Stimulated activated CD4-positive, alpha-beta T cell treated with anti-CD3 and anti-CD28 coated beads, Interleukin-1b, Interleukin-23, amount 100 ng/mL, for 24 hours (primary cell): ENCODE data around the gene FRMD5.

Experiments used
- DNase-seq, 4 experiments: peaks; one replicate each; pipeline ENCODE4 v3.0.0-alpha.2; 2020; ENCODE audit warnings: low read depth in 4 of 4, low spot score in 1 of 4

Gene FRMD5

DNA sequence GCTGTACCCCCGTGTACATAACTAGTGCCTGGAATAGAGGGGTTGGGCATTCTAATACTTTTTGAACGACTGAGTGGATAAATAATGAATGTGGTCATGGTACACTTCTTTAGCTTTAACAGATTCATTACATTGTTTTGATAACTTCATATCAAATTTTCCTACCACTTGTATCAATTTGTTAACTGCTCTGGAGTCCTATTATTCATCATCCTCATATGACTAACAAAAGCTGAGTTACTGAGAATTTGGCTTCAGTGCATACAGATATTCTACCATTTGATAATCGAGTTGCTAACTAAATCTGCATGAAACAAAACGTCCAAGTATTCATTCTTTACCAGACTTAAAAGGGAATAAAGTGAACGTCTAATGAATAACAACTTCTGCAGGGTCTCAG is 31.7 kb downstream of the FRMD5 start:
- no peak for DNase-seq

GRCh38 chr15:44160796-44161195 is 34.3 kb downstream of the FRMD5 start:
- no peak for DNase-seq

- DNase-seq: no peak
Measured at GRCh38 chr15:44159492-44159891, 35.6 kb downstream of the FRMD5 start.

- no peak for DNase-seq
Measured at GRCh38 chr15:44158111-44158510, 37.0 kb downstream of the FRMD5 start.

DNA sequence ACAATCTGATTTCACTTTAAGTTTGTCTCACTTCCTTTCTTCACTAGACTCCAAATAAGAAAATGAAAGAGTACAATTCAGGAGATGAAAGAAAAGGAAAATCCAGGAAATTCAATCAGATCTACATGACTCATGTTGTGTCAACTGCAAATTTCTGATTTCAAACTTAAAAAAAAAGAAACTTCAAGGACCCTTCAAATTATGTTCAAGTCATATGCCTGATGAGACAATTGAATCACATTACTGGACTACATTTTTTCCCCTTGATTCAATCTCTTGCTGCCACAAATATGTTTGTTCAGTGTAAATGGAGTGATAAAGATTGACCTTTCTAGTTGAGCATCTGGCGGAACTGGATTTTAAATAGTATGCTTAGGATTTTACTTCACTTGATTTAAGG is 37.4 kb downstream of the FRMD5 start:
- no peak for DNase-seq

GRCh38 chr15:44153352-44153751 is 41.7 kb downstream of the FRMD5 start:
- no peak for DNase-seq

DNA sequence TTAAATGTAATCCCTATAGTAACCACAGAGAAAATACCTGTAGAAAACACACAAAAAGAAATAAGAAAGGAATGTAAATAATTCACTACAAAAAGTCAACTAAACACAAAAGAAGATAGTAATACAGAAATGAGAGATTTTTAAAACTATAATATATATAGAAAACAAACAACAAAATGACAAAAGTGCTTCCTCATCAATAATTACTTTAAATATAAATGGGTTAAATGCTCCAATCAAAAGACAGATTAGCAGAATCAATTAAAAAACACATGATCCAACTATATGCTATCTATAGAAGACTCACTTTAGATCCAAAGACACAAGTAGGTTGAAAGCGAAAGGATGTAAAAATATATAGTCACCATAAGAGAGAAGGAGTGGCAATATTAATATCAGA is 45.8 kb downstream of the FRMD5 start:
- DNase-seq: no peak

- DNase-seq: no peak
Measured at GRCh38 chr15:44148580-44148979, 46.5 kb downstream of the FRMD5 start.

GRCh38 chr15:44147636-44148035 is 47.4 kb downstream of the FRMD5 start:
- DNase-seq: no peak

GRCh38 chr15:44145495-44145894 is 49.6 kb downstream of the FRMD5 start:
- DNase-seq: no peak

DNA sequence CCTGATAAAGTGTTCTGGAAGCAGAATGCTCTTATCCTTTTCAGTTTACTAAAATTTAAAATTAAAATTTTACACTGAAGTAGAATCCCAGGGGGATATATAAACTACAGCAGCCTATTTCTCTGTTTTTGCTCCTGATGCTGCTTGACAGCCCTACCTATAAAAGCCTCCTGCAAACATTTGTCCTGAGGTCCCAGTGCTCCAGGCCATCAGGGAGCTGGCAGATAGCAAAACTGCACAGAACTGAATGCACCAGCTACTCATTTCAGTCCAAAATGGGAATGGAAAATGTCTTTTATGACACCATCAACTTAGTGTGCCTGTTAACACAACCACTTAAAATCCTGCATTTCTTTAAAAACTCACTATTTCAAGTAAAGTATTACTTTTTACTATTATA is 50.1 kb downstream of the FRMD5 start:
- DNase-seq: no peak

- no peak for DNase-seq
Measured at GRCh38 chr15:44144184-44144583, 50.9 kb downstream of the FRMD5 start.

DNA sequence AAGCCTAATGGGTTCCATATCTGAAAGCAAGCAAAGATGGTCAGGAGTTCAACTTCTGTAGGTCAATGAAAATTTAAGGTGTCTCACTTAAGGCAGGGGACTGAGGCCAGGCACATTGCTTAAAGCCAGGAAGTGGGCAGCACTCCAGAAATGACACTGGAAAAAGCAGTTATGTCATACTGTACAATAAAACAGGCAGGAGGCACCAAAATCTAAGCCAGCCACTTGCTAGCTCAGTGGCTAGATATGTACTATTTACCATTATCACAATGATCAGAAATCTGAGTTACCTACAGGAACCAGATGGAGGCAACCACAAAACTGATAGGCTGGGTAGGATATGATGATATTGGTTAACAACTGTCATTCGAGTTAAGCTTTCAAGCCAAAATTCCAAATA is 57.3 kb downstream of the FRMD5 start:
- no peak for DNase-seq

GRCh38 chr15:44136991-44137477 is 58.0 kb downstream of the FRMD5 start:
- DNase-seq: no peak

- DNase-seq: no peak
Measured at GRCh38 chr15:44132057-44132456, 63.0 kb downstream of the FRMD5 start.

GRCh38 chr15:44130778-44131177 is 64.3 kb downstream of the FRMD5 start:
- DNase-seq: no peak

DNA sequence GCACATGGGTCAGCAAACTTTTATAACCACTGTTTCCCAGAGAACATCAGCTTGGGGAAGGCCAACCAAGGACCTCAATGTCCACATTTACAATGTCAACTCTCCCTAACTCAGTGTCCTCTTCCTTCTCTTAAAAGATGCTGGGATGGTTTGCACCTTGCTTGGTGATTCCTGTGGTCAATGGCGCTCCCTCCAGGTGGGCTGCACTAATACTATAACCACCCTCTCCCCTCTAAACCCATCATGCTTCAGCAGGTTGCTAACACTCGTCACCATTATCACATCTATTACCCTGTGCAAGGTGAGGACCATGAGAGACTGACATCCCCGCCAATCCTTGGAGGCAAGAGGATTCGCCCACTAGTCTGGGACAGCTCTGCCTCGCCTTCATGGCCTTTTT is 65.2 kb downstream of the FRMD5 start:
- no peak for DNase-seq

- no peak for DNase-seq
Measured at GRCh38 chr15:44128443-44128842, 66.6 kb downstream of the FRMD5 start.

DNA sequence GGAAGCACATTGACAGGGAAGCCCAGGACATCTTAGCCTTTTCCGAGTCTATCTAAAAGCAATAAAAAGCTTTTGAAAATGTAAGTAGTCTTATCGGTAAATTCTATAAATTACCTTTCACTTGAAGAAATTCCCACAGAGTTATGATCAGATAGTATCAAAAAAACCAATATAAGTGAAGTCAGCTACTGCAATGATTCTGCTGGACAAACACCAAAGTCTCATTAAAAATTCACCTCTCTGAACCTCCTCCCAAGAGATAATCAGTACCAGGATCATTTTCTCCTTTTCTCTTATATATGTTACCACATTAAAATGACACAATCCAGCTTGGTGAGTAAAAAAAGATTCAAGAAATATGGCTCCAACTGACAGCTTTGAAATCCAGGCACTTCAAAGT is 69.2 kb downstream of the FRMD5 start:
- no peak for DNase-seq

DNA sequence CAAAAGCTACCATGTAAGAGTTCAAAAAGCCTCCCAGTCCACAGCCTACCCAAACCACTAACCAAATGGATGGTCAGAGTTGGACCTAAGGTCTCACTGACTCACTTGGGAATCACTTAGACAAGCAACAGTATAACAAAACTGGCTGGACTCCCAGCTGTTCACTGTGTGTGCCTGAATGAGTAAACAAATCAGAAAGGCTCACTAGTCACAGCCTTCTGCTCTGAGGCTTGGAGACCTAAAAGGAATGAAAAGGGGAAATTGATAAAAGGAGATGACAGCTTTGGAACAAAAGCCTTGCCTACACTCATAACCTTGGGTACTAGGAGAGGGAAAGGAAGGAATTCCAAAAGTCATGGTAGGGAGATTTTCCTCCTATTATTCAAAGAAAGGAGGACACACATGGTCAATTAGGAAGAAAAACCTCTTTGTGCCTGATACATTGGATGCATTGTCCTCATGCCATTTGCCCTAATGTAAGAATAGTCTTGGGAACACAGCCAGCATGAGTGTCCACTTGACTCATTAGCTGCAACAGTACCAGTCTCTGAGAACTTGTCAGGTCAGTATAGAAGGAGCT is 92.3 kb downstream of the FRMD5 start:
- no peak for DNase-seq

- DNase-seq: no peak
Measured at GRCh38 chr15:44101944-44102343, 93.1 kb downstream of the FRMD5 start.

GRCh38 chr15:44101286-44101685 is 93.8 kb downstream of the FRMD5 start:
- DNase-seq: no peak

DNA sequence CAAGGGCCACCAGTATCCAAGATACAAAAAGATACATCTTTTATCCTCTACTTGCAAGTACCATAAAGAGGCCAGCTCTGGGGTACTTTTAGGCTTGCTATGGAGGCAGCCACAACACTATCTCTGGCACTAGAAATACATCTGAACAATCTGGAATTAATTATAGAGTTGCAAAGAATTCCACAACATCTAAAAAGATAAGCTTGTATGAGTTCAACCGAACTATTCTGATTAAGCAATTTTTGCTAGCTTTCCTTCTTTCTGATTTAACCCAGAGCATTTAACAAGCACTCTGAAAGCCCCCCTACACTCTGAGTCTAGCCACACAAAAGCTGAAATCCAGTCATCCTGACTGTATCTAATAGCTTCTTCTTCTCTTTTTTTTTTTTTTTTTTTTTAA is 95.4 kb downstream of the FRMD5 start:
- DNase-seq: no peak

GRCh38 chr15:44097552-44097951 is 97.5 kb downstream of the FRMD5 start:
- DNase-seq: no peak
